Measurements from ENCODE around the gene GDNF.

- TF ChIP-seq CTCF (conservative IDR thresholded peaks at IDR 0.05) (no peak), EZH2 (IDR thresholded peaks at IDR 0.05; ENCODE audit: low read depth) (no peak)
Measured at GRCh38 chr5:37786416-37786815, 53.4 kb downstream of the GDNF start.
